T-helper 2 cell treated with Interferon-gamma antibody and Interleukin-4, amounts not matched to agents 5 μg/mL and 100 μg/mL, for 36 hours (primary cell): Measurements from ENCODE around the gene TCP11L2.

Source experiments
- DNase-seq: peaks from one replicate; pipeline ENCODE4 v3.0.0; 2021; ENCODE audit warnings: low spot score
- H3K27ac Mint-ChIP-seq: one replicate; pipeline ENCODE4 v1.8.0; 2021; ENCODE audit warnings: mild to moderate bottlenecking, mixed read lengths
- H3K27me3 Mint-ChIP-seq: one replicate; pipeline ENCODE4 v1.8.0; 2021; ENCODE audit warnings: low read depth, mixed read lengths
- H3K36me3 Mint-ChIP-seq: one replicate; pipeline ENCODE4 v1.8.0; 2021; ENCODE audit warnings: low read depth, mixed read lengths
- H3K4me1 Mint-ChIP-seq: one replicate; pipeline ENCODE4 v1.8.0; 2021; ENCODE audit warnings: low read depth, mixed read lengths
- H3K4me3 Mint-ChIP-seq: one replicate; pipeline ENCODE4 v1.8.0; 2022; ENCODE audit warnings: mild to moderate bottlenecking, moderate library complexity, mixed read lengths
- H3K9me3 Mint-ChIP-seq: one replicate; pipeline ENCODE4 v1.8.0; 2021; ENCODE audit warnings: mixed read lengths

Gene TCP11L2

DNA sequence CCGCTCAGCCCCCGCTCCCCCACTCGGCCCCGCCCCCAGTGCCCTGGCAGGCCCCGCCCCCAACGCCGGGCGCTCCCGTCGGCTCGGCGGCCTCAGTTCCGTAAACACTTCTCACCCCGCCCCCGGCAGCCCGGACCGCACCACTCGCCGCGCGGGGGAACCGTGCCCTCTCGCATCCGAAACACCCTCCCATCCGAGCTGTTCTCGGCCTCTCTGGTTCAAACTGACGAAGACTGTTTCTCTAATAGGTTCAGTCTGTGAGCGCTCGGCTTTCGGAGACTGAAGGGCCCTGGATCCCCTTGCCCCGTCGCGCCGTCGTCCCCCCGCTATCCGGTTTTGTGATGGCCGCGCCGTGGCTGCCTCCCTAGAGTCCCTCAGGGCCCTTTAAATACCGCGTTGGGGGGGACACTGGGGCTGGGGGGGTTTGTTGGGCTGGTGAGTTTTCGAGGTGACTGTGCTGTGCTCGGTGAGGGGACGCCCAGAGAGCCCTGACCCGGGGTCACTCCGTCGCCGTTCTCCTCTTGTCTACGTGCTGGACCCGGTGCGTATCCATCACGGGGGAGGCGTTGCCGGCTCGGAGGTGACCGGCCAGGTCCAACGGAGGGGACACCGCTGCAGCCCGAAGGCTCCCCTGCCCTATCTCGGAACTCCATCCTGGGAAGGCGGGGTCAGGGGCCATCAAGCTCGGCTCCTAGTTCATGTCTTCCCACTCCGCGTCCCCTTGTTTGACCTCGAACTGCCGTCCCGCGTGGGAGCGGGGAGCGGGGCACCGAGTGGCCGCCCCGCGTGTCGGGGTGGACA lies at the start of gene TCP11L2:
TSS of gene TCP11L2 (plus strand) at position 333 of the 801 bp plus-strand sequence. CDS start 8,343 bp downstream, outside the sequence.
- Mint-ChIP-seq H3K9me3 (no peaks in the 10 kb centered on the region), H3K4me3 (peak within 1 kb of the TSS; percentile 96), H3K36me3 (no peaks in the 10 kb centered on the region), H3K27me3 (no peaks in the 10 kb centered on the region), H3K4me1 (peaks cover 31% of the 10 kb centered on the region), H3K27ac (peak within 1 kb of the TSS; percentile 100)
- peak; percentile 84 for DNase-seq

DNA sequence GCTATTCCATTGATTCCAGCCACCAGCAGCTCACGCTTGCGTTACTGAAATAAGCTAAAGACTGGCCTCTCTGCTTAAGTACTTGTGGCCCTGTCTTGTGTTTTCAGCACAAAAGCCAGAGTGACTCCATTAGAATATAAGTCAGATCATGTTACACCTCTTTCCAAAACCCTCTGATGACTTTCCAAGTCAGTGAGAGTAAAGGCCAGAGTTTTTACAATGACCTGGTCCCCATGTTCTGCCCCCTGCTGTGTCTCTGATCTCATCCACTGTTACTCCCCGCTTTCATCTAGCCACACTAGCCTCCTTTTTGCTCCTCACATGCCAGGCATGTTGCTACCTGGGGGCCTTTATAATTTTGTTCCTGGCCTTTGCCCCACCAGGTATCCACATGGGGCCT lies 47.8 kb upstream of the TCP11L2 start:
- no peak for DNase-seq
- no peak overlapping the region for H3K4me3 Mint-ChIP-seq

DNA sequence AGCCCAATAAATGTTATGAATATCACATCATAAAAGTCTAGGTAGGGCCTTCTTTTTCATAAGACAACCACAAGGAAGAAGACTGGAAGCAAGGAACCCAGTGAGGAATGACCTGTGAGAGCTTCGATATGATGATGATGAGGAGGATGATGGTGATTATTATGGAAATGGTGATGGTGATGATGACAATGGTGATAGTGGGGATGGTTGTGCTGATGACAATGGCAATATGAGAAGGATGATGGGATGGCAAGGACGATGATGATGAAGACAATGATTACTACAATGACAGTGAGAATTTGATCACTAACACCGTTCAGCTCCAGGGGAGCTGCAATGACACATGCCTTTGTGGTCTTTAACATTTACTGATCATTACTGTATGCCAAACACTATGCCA lies 47.0 kb upstream of the TCP11L2 start:
- DNase-seq = no peak
- Mint-ChIP-seq H3K27ac (no peak overlapping the region), H3K27me3 (peaks cover 2% of the 10 kb centered on the region), H3K4me3 (no peak overlapping the region), H3K4me1 (no peaks in the 10 kb centered on the region), H3K9me3 (no peaks in the 10 kb centered on the region), H3K36me3 (no peaks in the 10 kb centered on the region)

More for the DNA sequence above, 47.8 kb upstream of the TCP11L2 start:
- Mint-ChIP-seq H3K9me3 (no peaks in the 10 kb centered on the region), H3K27me3 (peaks cover 5% of the 10 kb centered on the region), H3K36me3 (no peaks in the 10 kb centered on the region), H3K4me1 (peaks cover 3% of the 10 kb centered on the region), H3K27ac (no peak overlapping the region)

- Mint-ChIP-seq H3K36me3 (no peaks in the 10 kb centered on the region), H3K4me3 (no peak overlapping the region), H3K9me3 (no peaks in the 10 kb centered on the region), H3K27me3 (peaks cover 2% of the 10 kb centered on the region), H3K27ac (no peak overlapping the region), H3K4me1 (no peaks in the 10 kb centered on the region)
- DNase-seq = no peak
These were observed 46.6 kb upstream of the TCP11L2 start for GRCh38 chr12:106255952-106256351.

DNA sequence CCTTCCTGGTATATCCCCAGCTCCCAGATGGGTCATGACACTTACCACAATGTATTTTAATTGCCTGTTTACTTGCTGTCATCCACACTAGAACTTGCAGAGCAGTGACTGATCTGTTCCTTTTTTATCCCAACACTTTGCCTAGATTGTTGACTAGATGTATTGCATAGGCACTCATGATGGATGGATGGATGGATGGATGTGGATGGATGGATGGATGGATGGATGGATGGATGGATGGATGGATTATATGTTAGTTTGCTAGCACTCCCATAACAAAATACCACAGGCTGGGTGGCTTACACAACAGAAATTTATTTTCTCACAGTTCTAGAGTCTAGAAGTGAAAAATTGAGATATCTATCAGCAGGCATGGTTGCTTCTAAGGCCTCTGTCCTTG lies 46.0 kb upstream of the TCP11L2 start:
- Mint-ChIP-seq H3K36me3 (no peaks in the 10 kb centered on the region), H3K4me1 (peaks cover 2% of the 10 kb centered on the region), H3K4me3 (no peak overlapping the region), H3K27me3 (peaks cover 5% of the 10 kb centered on the region), H3K27ac (no peak overlapping the region), H3K9me3 (no peaks in the 10 kb centered on the region)
- DNase-seq = no peak

GRCh38 chr12:106258226-106258625 lies 44.3 kb upstream of the TCP11L2 start:
- Mint-ChIP-seq H3K9me3 (no peaks in the 10 kb centered on the region), H3K36me3 (no peaks in the 10 kb centered on the region), H3K4me3 (no peak overlapping the region), H3K27me3 (peaks cover 19% of the 10 kb centered on the region), H3K4me1 (peaks cover 2% of the 10 kb centered on the region), H3K27ac (no peak overlapping the region)
- DNase-seq = no peak

GRCh38 chr12:106258935-106259334 lies 43.6 kb upstream of the TCP11L2 start:
- Mint-ChIP-seq H3K4me3 (no peak overlapping the region), H3K9me3 (no peaks in the 10 kb centered on the region), H3K4me1 (peaks cover 2% of the 10 kb centered on the region), H3K27me3 (peaks cover 23% of the 10 kb centered on the region), H3K27ac (no peak overlapping the region), H3K36me3 (no peaks in the 10 kb centered on the region)
- no peak for DNase-seq

- no peaks in the 10 kb centered on the region for H3K9me3 Mint-ChIP-seq
- H3K4me3 Mint-ChIP-seq = no peak overlapping the region
- H3K36me3 Mint-ChIP-seq = no peaks in the 10 kb centered on the region
- H3K4me1 Mint-ChIP-seq = peaks cover 34% of the 10 kb centered on the region
- peaks cover 40% of the 10 kb centered on the region for H3K27me3 Mint-ChIP-seq
- no peak for DNase-seq
- H3K27ac Mint-ChIP-seq = no peak overlapping the region
These were observed 37.4 kb upstream of the TCP11L2 start for GRCh38 chr12:106265116-106265515.

DNA sequence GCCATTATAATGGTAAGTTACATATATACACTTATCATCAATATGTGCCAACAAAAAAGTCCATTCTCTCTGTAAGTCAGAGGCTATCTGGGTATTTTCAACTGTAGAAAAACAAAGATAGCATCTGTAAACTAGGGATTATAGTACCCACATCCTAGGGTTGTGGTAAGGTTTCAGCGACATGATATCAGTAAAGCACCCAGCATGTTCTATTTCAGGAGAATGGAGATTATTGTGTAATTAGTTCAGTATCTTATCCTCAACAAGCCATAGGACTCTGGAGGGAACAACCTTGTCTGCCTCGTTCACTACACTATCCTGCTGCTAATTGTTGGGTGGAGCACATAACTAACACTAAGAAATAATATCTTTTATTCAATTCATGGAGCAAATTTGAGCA lies 35.0 kb upstream of the TCP11L2 start:
- H3K27me3 Mint-ChIP-seq = peaks cover 27% of the 10 kb centered on the region
- H3K4me1 Mint-ChIP-seq = peaks cover 33% of the 10 kb centered on the region
- peak overlapping the region; percentile 9 for H3K27ac Mint-ChIP-seq
- peak overlapping the region; percentile 45 for H3K4me3 Mint-ChIP-seq
- H3K36me3 Mint-ChIP-seq = no peaks in the 10 kb centered on the region
- H3K9me3 Mint-ChIP-seq = no peaks in the 10 kb centered on the region
- no peak for DNase-seq

DNA sequence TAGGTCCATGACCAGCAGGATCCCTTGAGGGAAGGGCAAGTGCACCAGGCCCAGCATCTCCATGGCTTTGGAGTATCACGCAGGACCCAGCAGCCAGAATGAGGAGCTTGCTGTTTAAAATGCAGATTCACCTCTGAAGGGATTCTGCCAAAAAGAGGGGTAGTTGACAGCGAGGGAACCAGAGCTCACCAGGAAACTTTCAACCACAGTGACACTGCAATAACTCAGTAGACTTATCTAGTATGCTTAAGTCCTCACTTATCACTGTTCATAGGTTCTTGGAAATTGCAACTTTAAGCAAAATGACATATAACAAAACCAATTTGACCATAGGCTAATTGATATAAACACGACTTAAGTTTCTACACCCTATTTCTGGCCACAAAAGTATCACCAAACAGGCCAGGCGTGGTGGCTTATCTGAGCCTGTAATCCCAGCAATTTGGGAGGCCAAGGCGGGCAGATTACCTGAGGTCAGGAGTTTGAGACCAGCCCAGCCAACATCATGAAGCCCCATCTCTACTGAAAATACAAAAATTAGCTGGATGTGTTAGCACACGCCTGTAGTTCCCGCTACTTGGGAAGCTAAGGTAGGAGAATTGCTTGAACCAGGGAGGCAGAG lies 33.3 kb upstream of the TCP11L2 start:
- Mint-ChIP-seq H3K27ac (no peak overlapping the region), H3K27me3 (peaks cover 19% of the 10 kb centered on the region)

DNA sequence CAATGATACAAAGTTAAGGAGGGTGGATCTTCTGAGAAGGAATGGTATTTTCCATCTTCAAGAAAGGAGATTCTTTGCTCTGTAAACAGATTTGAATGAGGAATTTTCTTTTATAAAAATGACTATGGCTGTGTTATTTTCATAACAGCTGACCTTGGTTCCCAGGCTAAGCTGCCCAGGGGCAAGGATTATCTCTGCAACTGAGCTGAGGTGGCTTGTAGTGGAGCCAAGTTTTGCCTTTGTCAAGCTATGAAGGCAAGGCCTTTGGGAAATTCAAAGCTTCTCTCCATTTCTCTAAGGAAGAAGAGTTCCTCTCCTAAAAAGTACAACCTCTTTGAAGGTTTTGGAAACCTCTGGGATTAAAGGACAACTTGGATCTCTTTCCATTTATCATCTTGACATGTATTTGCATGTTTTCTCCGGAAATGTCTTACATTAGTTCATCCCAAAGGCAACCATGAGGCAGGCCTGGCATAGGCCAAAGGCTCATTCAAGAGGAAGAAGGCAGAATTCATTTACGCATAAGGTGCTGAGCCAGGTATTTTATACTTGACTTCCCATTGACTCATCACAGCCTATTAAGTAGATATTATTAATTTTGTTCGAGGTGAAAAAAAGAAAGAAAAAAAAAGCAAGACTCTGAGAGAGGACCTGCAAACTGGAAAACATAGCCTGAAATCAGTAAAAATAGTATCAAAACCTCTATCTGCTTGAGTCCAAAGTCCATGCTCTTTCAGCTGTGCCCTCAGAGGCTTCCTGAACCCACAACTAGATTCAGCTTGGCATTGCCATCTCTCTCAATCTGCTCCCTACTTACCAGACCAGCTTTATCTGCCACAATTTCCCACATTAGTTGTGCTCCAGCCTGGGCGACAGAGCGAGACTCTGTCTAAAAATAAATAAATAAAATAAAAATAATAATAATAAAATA lies 30.7 kb upstream of the TCP11L2 start:
- H3K4me3 Mint-ChIP-seq = no peak overlapping the region
- peaks cover 4% of the 10 kb centered on the region for H3K27me3 Mint-ChIP-seq
- no peak for DNase-seq
- H3K4me1 Mint-ChIP-seq = peaks cover 29% of the 10 kb centered on the region
- no peaks in the 10 kb centered on the region for H3K36me3 Mint-ChIP-seq
- no peaks in the 10 kb centered on the region for H3K9me3 Mint-ChIP-seq
- no peak overlapping the region for H3K27ac Mint-ChIP-seq

More for the DNA sequence above, 33.3 kb upstream of the TCP11L2 start:
- DNase-seq = no peak
- peak overlapping the region; percentile 33 for H3K4me3 Mint-ChIP-seq
- H3K36me3 Mint-ChIP-seq = no peaks in the 10 kb centered on the region
- H3K9me3 Mint-ChIP-seq = no peaks in the 10 kb centered on the region
- peaks cover 33% of the 10 kb centered on the region for H3K4me1 Mint-ChIP-seq

DNA sequence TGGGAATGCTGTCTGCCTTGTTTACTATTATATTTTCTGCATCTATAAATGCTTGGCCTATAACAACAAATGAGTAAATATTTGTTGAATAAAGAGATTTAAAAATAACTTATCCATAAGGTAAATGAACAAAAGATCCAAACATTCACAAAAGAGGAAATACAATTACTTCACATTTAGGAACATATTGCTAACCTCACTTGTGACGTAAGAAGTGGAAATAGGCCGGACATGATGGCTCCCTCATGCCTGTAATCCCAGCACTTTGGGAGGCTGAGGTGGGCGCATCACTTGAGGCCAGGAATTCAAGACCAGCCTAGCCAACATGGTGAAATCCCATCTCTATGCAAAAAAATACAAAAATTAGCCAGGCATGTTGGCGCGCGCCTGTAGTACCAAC lies 29.0 kb upstream of the TCP11L2 start:
- peaks cover 17% of the 10 kb centered on the region for H3K27me3 Mint-ChIP-seq
- no peak overlapping the region for H3K4me3 Mint-ChIP-seq
- H3K27ac Mint-ChIP-seq = no peak overlapping the region
- peaks cover 16% of the 10 kb centered on the region for H3K4me1 Mint-ChIP-seq
- no peaks in the 10 kb centered on the region for H3K36me3 Mint-ChIP-seq
- H3K9me3 Mint-ChIP-seq = no peaks in the 10 kb centered on the region
- no peak for DNase-seq

DNA sequence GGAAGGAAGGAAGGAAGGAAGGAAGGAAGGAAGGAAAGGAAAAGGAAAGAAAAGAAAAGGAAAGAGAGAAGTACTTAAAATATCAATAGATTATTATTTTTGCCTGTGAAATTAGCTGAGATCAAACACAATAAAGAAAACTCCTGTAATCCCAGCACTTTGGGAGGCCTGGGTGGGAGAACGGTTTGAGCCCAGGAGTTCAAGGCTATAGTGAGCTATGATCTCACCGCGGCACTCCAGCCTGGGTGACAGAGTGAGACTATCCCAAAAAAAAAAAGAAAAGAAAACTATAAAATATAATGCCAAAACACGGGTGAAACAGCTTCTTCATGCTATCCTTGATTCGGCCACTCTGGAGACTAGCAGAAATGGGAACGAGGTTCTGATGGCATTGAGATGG lies 28.5 kb upstream of the TCP11L2 start:
- no peaks in the 10 kb centered on the region for H3K36me3 Mint-ChIP-seq
- H3K27me3 Mint-ChIP-seq = peaks cover 17% of the 10 kb centered on the region
- no peak overlapping the region for H3K27ac Mint-ChIP-seq
- H3K4me1 Mint-ChIP-seq = peaks cover 11% of the 10 kb centered on the region
- no peaks in the 10 kb centered on the region for H3K9me3 Mint-ChIP-seq
- H3K4me3 Mint-ChIP-seq = no peak overlapping the region
- DNase-seq = no peak
